GM21381 (cell line): Measurements from ENCODE around the gene NRXN3.

ENCODE experiments used
- ATAC-seq: cut with Tn5 transposase; IDR thresholded peaks from one replicate; pipeline ENCODE4 v1.9.1; 2021; ENCODE audit warnings: mild to moderate bottlenecking, moderate library complexity; ENCODE audit not compliant: unreplicated experiment

The NRXN3 gene

DNA sequence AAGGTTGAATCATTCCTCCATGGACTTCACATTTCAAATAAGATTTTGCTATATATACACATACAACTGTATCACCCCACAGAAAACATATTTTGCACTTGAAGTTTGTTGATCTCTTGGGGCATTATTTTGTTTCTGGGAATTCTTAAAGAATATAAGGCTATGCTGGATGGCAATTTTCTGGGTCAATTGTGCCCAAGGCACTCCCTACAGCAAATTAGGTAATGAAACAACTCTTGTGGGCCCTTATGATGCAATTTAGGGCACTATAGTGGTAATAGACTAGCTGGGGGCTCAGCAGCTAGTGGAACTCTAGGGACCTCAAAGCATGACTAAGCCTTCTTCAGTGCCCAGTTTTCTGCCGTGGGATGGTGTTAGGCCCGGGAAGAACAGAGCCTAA is 444.4 kb downstream of the NRXN3 start:
- no peak for ATAC-seq

DNA sequence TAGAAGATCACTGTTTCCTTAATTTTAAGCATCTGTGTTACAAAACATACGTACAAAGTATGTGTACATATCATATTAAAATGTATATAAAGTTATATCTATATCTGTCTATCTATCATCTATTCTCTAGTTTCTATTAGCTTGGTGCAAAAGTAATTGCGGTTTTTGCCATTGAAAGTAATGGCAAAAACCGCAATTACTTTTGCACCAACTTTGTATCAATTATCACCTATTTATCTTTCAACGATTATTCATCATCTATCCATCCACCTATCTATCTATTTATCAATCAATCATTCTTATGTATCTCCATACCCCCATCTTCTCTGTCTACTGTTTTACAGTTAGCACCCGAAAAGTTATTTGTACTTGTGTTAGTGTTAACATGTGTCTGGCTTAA is 447.6 kb downstream of the NRXN3 start:
- no peak for ATAC-seq

DNA sequence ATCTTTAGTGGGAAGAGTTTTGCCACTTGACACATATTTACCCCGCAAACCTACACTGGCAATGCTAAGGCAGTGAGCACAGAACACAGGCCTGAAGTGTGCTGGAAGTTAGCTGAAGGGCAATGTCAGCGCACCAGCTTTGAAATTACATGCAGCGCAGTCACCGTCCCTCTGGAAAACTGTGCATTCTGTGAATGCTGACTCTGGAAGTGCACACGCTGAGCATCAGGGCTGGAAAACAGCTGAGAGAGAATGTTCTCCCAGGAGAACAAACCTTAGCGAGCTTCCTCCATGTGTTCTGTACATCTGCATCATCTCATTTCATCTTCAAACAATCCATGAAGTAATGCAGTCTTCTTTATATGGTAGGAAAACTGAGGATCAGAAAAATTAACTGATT is 448.2 kb downstream of the NRXN3 start:
- no peak for ATAC-seq

DNA sequence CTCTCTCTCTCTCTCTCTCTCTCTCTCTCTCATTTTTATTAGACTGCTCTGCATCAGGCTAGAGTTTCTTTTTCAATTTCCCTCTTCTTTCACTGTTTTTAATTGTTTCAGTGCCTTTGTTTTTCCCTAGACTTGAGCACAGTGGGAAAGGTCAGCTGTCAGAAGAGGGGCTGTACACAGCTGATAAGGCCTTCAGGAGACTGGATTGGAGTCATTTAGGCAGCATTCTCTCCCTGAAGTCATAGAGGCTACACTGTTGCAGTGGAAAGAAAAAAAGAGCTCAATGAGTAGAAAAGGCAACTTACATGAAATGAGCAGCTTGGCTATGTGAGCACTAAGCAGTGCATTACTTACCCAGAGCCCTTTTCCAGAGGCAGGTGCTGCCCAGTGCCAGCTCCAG is 456.9 kb downstream of the NRXN3 start:
- no peak for ATAC-seq

DNA sequence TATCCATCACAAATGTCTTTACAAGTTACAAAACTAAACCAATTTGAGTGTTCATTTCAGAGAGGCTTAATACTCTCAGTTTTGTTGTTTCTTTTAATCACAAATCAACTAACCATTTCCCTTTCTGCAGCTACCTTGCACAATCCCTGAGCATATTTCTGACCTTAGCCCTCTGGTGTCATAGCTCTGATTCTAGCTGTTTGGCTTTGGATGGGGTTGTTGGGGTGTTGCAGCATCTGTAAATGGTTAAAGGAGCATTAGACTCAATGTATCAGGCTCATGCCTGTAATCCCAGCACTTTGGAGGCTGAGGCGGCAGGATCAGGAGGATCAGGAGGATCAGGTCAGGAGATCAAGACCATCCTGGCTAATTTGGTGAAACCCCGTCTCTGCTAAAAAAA is 461.4 kb downstream of the NRXN3 start:
- no peak for ATAC-seq

DNA sequence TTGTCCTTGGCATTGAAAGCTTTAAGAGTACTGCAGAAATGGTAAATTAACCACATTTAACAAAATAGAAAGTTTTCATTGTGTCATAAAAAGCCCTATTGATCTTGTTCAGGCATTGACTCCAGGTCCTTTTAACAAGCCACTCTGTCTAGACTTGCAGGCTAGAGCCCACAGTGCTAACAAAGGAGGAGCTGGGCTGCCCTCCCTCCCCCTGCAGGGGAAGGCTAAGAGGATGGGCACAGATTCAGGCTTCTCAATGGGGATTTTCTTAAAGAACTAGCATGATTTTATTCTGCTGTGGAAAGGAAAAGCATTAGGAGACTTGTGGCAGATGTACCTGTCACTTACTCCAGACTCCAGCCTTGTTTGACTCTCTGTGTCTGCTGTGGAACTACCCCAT is 463.6 kb downstream of the NRXN3 start:
- ATAC-seq, result no peak

DNA sequence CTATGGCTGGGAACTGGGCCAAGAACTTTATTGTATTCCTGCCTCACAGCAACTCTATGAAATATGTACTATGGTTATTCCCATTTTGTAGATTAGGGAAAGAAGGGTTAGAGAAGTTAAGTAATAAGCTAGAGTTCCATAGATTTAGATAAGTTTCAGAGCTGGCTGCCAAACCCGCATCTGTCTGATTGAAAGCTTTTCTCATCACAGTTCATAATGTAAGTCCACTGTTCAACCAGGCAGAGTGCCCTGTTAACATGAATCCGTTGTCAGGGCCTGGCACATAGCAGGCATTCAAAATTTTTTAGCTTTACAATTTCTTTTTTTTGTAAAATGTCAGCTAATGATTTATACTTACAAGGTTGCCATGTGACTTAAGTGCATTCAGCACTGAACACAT is 467.3 kb downstream of the NRXN3 start:
- ATAC-seq, result no peak

DNA sequence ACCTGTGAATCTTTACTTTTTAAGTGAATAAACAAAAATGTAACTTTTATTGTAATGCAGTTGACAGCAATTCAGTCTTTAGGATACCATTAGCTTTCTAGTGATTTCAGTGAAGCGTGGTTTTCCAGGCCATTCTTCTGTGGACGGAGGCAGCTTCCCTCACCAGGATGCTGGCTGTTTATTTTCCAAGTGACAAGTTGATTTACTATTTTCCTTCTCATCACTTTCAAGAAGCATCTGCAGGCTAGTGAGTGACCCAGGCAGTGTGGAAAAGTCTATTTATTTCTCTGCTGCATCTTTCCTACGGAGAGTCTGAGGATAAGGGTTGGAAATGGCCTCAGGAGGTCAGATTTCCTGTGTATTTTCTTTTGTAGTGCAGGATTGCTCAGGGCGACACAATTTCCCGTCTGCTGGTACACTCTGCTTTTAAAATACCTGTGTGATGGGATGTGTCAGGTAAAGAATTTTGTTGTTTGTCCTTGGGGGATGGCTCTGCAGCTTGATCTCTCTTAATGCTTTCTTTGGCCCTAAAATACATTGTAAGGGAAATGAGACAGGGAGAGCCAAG is 467.8 kb downstream of the NRXN3 start:
- ATAC-seq, result no peak

DNA sequence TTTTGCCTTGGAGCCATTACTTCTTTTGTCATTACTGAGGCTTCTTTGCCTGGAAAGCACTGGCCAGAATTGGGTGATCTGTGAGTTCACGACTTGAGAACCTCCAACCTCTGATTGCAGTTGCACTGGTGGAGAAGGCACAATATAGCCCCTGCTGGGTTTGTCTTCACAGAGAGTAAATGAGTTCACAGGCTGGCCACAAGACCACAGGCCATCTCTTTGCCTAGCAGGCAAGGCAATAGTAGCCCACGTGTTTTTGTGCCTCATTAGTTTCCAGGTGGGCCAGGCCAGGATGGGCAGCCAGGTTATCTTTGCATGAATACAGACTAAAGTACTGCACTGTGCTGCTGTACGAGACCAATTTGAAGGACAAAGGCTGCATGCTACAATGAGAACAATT is 468.8 kb downstream of the NRXN3 start:
- ATAC-seq, result no peak

DNA sequence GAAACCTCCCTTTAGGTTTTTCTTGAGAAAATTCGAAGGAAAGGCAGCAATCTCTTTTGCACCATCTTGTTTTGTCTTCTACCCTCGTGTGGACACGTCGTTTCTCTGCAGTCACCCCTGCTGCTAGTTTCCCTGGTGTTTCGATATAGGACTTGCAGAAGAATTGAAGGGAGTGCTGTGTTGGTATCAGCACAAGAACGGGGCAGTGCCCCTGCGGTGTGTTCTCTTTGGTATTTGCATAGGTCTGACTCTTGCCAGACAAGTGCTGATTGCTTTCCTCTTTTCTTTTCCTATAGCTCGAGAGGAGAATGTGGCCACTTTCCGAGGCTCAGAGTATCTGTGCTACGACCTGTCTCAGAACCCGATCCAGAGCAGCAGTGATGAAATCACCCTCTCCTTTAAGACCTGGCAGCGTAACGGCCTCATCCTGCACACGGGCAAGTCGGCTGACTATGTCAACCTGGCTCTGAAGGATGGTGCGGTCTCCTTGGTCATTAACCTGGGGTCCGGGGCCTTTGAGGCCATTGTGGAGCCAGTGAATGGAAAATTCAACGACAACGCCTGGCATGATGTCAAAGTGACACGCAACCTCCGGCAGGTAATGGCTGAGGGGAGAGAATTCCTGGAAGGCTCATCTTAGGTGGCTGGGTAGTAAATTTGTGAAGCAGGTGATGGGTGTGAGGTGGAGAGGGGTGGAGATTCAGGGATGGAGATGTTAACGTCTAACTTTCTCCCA is 474.8 kb downstream of the NRXN3 start:
- ATAC-seq, result no peak

DNA sequence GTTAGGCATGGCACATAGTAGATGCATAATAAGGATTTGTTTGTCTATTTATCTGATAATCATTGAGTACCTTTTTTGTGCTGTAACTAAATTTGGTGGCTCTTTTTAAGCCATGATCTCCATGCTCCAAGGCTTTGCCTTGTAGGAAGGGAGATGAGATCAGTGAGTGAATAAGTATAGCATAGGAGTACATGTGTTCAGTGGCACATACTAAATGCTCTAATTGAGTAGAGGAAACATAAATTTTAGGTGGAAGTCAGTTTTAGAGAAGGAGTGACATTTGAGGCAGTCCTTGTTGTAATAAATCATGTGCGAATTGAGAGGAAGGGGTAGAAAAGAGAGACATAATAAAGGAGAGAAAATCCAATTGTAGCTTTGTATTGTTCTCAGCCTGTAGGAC is 482.6 kb downstream of the NRXN3 start:
- ATAC-seq, result no peak

DNA sequence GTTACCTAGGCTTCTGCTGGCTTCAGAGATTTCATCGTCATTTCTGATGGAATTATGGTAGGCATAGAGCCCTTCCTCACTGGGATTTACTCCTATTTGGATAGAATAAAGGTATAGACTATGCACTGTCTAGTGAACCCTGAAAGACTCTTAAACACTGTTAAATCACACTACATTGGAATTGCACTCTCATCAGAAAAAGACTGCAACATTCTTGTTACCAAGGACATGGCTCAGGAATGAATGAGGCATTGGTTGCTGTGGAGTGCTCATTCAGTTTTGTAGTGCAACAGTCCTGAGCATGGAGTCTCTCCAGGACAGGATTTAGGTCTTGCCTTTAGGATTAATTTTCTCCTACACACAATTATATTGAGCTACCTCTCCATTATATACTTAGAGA is 483.0 kb downstream of the NRXN3 start:
- ATAC-seq, result no peak

DNA sequence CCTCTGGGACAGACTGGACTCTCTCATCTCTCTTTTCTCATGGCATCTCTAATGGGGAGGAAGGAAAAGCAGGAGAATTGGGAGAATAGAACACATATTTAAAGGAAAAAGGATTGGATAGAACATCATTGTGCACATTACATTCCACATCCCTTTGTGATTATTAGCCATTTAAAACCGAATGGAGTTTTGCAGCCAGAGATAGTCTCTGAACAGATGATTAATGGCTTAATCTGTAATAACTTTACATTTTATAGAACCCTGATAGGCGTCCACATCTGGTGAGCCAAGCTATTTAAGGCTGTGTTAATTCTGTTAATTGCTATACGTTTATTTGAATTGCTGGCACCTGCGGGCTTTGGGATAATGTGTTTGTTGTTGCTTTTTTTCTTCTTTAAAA is 487.3 kb downstream of the NRXN3 start:
- no peak for ATAC-seq

DNA sequence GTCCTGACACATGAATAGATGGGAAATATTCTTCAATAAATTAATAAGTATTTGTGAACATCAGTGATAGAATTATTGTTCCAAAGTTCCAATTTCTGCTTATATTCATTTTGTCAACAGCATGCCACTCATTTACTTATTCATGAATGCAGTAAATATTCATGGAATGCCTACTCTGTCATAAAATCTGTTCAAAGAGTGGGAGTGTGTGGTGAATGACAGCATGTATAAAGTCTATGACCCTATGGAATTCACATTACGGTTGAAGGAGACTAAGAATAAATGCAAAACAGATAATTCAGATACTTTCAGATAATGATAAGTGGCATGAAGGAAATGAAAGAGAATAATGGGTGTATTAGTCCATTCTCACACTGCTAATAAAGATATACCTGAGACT is 494.7 kb downstream of the NRXN3 start:
- ATAC-seq, result no peak

DNA sequence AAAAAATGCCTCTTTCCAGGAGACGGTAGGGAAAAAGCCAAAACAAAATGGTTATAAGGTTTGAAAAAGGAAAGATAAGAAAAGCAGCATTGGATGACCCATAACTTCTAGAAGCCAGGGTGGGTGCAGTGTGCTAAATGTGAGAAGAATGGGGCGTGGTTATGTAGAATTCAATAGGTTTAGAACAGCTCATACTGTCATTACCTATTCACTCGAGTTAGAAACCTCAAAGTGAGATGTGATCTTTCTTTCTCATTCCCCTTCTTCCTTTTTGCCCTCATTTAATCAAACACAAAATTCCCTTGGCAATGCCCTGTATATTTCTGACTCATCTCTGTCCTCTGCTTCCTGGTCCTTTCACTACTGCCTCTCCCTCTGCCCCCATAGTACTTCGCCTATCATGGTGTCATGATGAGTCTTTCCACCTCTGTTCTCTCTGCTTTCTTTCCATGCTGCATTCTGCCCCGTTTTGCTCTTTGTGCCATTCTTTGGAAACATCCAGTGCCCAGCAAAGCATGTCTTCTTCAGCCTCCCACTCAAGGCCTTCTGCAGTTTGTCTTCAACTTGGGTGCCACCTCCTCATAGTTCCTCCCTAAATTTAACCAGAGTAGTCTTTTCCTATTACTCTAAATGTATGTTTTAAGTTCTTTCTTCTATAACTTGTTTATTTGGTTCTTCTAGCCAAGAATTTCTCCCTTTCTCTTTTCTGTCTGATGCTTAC is 496.3 kb downstream of the NRXN3 start:
- ATAC-seq, result no peak

DNA sequence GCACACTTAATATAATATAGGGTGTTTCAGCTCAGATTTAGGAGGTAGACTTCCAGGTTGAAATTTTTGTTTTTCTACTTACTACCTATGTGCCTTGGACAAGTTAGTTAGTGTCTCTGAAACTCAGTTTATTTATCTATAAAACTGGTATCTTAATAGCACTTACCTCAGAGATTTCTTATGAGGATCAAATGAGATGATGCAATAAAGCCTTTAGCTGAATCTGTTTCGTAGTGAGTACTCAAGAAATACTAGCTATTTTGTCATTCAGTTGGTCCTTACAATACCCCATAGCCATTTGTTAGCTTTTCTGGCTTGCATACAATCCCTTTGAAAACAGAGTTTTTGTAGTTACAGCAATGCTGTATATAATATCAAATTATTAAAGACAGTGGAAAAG is 497.0 kb downstream of the NRXN3 start:
- ATAC-seq, result no peak

DNA sequence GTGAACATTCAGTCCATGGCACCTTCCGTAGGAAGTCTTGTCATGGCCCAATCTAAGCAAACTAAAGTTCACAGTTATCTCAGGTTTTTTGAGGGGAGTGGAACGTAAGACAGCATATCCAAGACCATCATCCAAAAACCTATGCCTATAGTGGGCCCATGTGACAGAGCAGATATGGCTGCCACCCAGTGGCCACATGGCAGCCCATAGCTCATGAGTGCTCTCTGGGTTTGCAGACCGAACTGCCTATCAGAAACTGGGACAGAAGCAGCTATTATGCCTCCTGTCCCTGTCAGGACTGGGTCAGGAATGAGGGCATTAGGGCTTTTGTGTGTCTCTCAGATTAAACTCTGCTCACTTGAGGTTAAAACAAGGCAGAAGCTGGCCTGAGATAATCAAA is 503.7 kb downstream of the NRXN3 start:
- no peak for ATAC-seq

DNA sequence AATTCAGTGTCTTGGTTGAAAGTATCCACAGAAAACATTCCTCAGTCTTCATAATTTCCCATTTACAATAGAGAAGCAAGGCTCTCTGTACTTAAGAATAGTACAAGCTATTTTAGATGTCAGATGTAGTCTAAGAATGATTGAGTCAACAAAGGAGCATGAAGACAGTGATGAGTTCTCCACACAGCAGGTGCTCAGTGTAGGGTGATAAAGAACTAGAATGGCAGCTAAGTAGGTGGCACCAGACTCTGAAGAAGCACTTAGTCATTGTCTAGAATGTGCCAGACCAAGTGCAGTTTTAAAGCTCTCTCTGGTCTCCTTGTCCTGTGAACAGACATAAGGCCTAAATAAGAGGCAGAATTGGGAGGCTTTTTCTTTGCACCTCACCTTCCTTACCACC is 504.6 kb downstream of the NRXN3 start:
- no peak for ATAC-seq

DNA sequence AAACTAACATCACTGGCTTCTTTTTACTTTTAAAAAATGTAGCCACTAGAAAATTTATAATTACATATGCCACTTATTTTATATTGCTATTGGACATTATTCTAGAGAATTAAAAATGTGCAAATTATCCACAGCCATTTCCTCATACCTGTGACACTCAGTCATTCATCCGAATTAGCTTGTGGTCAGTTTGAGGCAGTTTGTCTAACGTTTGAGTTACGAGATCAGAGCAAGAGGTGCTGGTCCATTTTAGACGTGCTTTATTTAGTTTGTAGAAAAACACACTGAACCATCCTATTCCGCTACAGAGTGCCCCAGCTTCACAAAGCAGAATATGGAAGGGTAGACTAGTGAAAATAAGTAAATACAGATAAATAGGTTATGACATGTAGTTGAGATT is 513.0 kb downstream of the NRXN3 start:
- ATAC-seq, result no peak

DNA sequence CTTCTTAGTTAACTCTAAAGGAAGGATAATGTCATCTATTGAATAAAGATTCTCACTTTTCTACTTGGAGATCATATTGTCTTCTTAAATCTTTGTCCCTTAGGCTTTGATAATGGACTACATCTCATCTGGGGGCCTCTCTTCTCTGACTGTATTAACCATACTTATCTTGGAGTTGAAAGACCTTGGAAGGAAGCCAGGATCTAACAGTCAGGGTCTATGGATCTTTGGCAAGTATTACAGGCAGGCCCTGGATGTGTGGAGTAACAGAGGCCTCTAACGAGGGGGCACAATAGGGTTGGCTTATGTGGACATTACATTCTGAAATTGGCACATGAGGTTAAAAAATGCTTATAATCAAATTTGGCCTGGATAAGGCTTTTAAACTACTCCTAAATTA is 513.8 kb downstream of the NRXN3 start:
- no peak for ATAC-seq

DNA sequence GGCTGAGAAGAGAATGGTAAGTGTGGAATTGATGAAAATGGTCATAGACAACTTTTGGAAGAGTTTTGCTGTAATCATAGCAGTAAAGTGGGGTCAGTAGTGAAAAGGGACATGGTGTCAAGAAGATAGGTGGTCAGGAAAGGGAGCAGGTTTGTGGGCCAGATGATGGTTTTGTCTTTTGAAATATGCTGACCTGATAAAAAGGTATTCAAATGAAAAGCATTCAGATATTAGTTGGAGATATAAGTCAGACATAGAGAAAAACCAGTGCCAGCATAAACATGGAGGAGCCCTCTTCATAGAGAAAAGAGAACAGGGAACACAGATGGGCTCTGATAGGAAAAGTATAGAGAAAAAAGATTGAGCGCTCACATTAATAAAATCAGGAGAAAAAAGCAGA is 518.3 kb downstream of the NRXN3 start:
- no peak for ATAC-seq

DNA sequence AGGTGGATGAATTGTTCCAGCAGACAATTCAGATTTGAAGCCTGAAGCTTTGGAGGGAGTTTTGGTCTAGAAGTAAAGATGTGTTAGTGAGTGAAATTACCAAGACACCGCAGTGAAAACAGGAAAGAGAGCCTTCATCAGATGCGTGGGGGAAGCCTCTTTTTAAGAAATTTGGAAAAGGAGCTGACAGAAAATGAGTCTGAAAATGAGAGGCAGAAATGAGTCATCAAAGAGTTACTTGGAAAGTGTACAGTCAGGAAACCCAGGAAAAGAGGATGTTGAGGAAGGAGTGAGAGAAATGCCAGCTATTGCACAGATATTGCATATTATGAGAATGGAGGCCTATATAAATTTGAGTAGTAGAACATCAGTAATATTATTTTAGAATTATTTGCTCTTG is 520.7 kb downstream of the NRXN3 start:
- no peak for ATAC-seq
